Right lobe of liver (tissue), 4 donors: Measurements from ENCODE around the gene DNAAF3.

Source experiments
- CTCF ChIP-seq, 4 donors: fragments of 200-600 bp in 3 of 4; fragments of 450-650 bp in 1 of 4; IDR thresholded peaks; one replicate each; pipeline versions ENCODE4 v1.5.1 to v1.8.0; 2016 to 2022; ENCODE audit warnings: antibody characterized with exemption in 4 of 4, mild to moderate bottlenecking in 2 of 4
- POLR2A ChIP-seq: fragments of 450-650 bp; IDR thresholded peaks from one replicate; pipeline ENCODE4 v1.6.1; 2017; ENCODE audit warnings: antibody characterized with exemption, mild to moderate bottlenecking
- donor health status: DM: no; HTN: no; CAD: no.
- donor health status: DM: no; HTN: no; CAD: no.
- donor health status: DM: no; HTN: yes; CAD: no.

- TF ChIP-seq CTCF (IDR thresholded peaks at IDR 0.05) (no peak), POLR2A (no peak)
Observed at GRCh38 chr19:55173186-55173713, 6.8 kb upstream of the DNAAF3 start.
